GM18867 (cell line): ENCODE data around the gene SKOR1.

Source experiments
- ATAC-seq: cut with Tn5 transposase; IDR thresholded peaks from one replicate; pipeline ENCODE4 v1.9.1; 2021; ENCODE audit warnings: mild to moderate bottlenecking, moderate library complexity; ENCODE audit not compliant: unreplicated experiment

SKOR1 gene

GRCh38 chr15:67829647-67830504 is 4.6 kb downstream of the SKOR1 start:
- no peak for ATAC-seq

- no peak for ATAC-seq
Observed at GRCh38 chr15:67831363-67831762, 6.1 kb downstream of the SKOR1 start.

GRCh38 chr15:67832031-67832551 is 6.8 kb downstream of the SKOR1 start:
- ATAC-seq = no peak

- ATAC-seq = no peak
Observed at GRCh38 chr15:67832897-67833709, 7.8 kb downstream of the SKOR1 start.

GRCh38 chr15:67833710-67834511 is 8.6 kb downstream of the SKOR1 start:
- ATAC-seq = no peak

- no peak for ATAC-seq
Observed at GRCh38 chr15:67834581-67835296, 9.4 kb downstream of the SKOR1 start.

GRCh38 chr15:67835297-67836133 is 10.2 kb downstream of the SKOR1 start:
- no peak for ATAC-seq

GRCh38 chr15:67836134-67836455 is 10.8 kb downstream of the SKOR1 start:
- ATAC-seq = no peak

- ATAC-seq = no peak
Observed at GRCh38 chr15:67836477-67836876, 11.2 kb downstream of the SKOR1 start.

- no peak for ATAC-seq
Observed at GRCh38 chr15:67836955-67837354, 11.6 kb downstream of the SKOR1 start.

- ATAC-seq = no peak
Observed at GRCh38 chr15:67838789-67839332, 13.6 kb downstream of the SKOR1 start.

- peak; percentile 12 for ATAC-seq
Observed at GRCh38 chr15:67839499-67839928, 14.2 kb downstream of the SKOR1 start.

GRCh38 chr15:67839929-67840748 is 14.8 kb downstream of the SKOR1 start, which contains the start of gene RNU6-1:
RNU6-1 (minus strand) TSS chr15:67840045.
- peak; percentile 87 for ATAC-seq

GRCh38 chr15:67840749-67841512 is 15.6 kb downstream of the SKOR1 start:
- no peak for ATAC-seq

GRCh38 chr15:67841513-67841762 is 16.1 kb downstream of the SKOR1 start:
- no peak for ATAC-seq

GRCh38 chr15:67843092-67843501 is 17.8 kb downstream of the SKOR1 start:
- ATAC-seq = no peak

- ATAC-seq = no peak
Observed at GRCh38 chr15:67843571-67844387, 18.5 kb downstream of the SKOR1 start.
